NCI-H2196 treated with DMSO at 0.1 percent for 48 hours (cell line): ENCODE data around the gene PTPRQ.
"Not testable (repeated sequence)": the region's sequence is repeated elsewhere in the genome, so short reads cannot be mapped to it uniquely, and the experiment has no call there.

ENCODE experiments used
- DNase-seq: peaks from one replicate; lab custom pipeline; 2025; ENCODE audit not compliant: unreplicated experiment; lab: John Stamatoyannopoulos, UW

Gene PTPRQ

GRCh38 chr12:80472236-80472635, 28.2 kb downstream of the PTPRQ start:
- no peak for DNase-seq

GRCh38 chr12:80472911-80473500, 29.0 kb downstream of the PTPRQ start:
- peak; percentile 6 for DNase-seq

- not testable (repeated sequence) for DNase-seq
Observed at GRCh38 chr12:80477521-80478145, 33.6 kb downstream of the PTPRQ start.

- DNase-seq = no peak
Observed at GRCh38 chr12:80484746-80485145, 40.7 kb downstream of the PTPRQ start.

GRCh38 chr12:80485222-80485987, 41.4 kb downstream of the PTPRQ start:
- DNase-seq = no peak

GRCh38 chr12:80490329-80490728, 46.3 kb downstream of the PTPRQ start:
- no peak for DNase-seq

GRCh38 chr12:80491166-80491565, 47.1 kb downstream of the PTPRQ start:
- DNase-seq = no peak

- no peak for DNase-seq
Observed at GRCh38 chr12:80493466-80493865, 49.4 kb downstream of the PTPRQ start.

- DNase-seq = no peak
Observed at GRCh38 chr12:80494836-80495235, 50.8 kb downstream of the PTPRQ start.

- no peak for DNase-seq
Observed at GRCh38 chr12:80498059-80498728, 54.2 kb downstream of the PTPRQ start.

- DNase-seq = no peak
Observed at GRCh38 chr12:80504389-80505163, 60.5 kb downstream of the PTPRQ start.

GRCh38 chr12:80509781-80510556, 65.9 kb downstream of the PTPRQ start:
- no peak for DNase-seq

GRCh38 chr12:80512781-80513180, 68.7 kb downstream of the PTPRQ start:
- DNase-seq = no peak

GRCh38 chr12:80513211-80513610, 69.2 kb downstream of the PTPRQ start:
- no peak for DNase-seq

GRCh38 chr12:80517655-80518054, 73.6 kb downstream of the PTPRQ start:
- DNase-seq = no peak

GRCh38 chr12:80531646-80532045, 87.6 kb downstream of the PTPRQ start:
- DNase-seq = no peak

- DNase-seq = no peak
Observed at GRCh38 chr12:80539029-80539428, 95.0 kb downstream of the PTPRQ start.

- no peak for DNase-seq
Observed at GRCh38 chr12:80549298-80549697, 105.3 kb downstream of the PTPRQ start.

- DNase-seq = no peak
Observed at GRCh38 chr12:80551897-80552296, 107.9 kb downstream of the PTPRQ start.

- no peak for DNase-seq
Observed at GRCh38 chr12:80553316-80553715, 109.3 kb downstream of the PTPRQ start.
